HG02981 (cell line): ENCODE results near the gene SUMO3.

ENCODE experiments used
- ATAC-seq: cut with Tn5 transposase; IDR thresholded peaks from one replicate; pipeline ENCODE4 v1.9.1; 2021; ENCODE audit warnings: mild to moderate bottlenecking, moderate library complexity; ENCODE audit not compliant: unreplicated experiment

The SUMO3 gene

DNA sequence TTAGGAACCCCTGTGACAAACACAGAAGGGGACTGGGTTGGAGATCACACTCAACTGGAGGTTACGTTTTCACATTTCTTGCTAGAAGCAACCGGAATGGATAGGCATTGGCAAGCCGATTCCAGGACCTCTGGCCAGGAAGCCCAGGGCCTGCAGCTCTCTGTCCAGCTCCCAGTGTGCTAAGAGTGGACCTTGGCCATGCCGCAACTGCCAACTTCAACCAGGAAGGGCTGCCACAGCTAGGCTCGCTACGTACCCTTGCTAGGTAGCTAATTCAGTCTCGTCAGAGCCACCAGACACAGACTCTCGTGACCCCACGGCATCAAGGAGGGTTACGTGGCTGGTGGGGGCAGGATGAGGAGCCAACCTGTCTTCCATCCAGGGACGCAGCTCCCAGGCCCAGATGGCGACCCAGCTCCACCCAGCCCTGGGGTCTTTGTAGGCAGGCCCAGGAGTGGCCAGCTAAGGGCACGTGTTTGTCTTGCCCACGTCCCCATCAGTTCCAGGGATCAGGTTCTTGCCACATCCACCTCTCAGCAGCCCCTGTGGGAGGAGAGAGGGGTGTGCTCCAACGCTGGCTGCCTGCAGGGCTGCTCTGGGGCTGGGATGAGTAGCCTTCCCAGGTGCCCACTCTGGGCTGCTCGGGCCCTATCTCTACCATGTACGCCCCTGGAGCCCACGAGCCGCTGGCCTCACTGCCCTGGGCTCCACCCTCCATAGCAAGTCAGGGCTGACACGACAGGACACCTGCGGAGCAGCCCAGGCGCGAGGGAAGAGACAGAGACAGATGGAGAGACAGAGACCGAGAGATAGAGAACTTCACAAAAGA is 55.4 kb downstream of the SUMO3 start:
- no peak for ATAC-seq

DNA sequence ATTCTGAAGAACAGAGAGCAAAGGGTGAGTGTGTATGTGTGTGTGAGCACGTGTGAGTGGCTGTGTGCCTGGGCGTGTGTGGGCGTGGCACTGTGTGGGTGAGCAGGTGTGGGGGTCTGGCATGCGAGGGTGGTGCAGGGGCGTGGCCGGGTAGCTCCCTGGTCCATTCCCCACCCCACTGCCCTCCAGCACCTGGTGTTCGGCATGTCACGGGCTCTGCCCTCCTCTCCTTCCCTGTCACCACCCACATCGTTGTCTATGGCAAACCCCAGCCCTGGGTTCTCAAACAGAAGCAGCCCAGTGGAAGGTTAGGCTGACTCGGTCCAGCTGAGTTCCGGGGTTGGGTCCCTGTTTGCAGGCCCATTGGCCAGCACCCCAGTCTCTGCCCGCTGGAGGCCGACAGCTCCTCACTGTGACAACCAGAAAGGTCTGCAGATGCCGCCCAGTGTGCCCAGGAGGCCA is 56.1 kb downstream of the SUMO3 start:
- no peak for ATAC-seq

DNA sequence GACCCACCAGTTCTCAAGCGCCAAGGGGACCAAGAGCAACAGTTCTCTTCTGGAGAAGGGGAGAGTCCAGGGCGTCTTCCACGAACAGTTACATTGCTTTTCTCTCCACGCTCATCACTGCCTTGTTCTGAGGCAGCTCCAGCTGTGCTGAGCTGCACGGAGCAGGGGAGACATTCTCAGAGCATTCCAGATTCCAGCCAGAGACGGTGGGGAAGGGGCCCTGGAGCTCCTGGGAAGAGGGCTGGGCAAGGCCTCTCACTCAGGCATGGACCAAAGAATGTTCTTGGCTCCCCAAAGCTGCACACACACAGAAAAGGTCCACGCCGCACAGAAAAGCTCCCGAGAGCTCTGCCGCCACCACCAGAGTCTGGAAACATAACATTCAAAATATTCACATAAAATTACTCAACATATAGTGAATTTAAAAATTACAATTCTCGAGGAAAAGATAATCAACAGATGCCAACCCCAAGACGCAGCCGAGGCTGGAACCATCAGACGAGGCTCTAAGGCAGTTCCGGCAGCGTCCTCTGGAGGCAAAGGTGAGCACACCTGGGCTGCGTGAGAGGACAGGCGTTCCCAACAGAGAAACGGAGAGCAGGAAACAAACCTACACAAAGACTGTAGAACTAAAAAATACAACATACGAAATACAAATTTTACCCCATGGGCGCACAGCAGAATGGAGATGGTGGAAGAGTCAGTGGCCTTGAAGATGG is 56.7 kb downstream of the SUMO3 start:
- ATAC-seq = no peak

DNA sequence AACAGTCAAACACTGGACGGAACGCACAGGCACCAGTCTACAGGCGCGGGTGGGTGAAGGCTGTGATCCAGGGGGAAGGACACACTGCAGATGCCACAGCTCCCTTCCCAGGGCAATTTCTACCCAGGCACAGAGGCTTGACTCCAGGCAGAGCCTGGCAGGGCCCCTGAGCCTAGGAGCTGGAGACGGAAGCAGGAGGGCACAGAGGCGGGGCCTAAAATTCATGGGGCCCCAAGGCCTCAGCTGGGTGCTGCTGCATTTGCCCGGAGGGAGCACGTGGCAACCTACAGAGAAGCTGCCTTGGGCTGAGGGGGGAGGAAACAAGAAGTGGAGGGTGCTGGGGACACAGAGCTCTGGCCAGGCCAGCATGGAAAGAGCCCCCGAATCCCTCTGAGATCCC is 57.5 kb downstream of the SUMO3 start:
- no peak for ATAC-seq

DNA sequence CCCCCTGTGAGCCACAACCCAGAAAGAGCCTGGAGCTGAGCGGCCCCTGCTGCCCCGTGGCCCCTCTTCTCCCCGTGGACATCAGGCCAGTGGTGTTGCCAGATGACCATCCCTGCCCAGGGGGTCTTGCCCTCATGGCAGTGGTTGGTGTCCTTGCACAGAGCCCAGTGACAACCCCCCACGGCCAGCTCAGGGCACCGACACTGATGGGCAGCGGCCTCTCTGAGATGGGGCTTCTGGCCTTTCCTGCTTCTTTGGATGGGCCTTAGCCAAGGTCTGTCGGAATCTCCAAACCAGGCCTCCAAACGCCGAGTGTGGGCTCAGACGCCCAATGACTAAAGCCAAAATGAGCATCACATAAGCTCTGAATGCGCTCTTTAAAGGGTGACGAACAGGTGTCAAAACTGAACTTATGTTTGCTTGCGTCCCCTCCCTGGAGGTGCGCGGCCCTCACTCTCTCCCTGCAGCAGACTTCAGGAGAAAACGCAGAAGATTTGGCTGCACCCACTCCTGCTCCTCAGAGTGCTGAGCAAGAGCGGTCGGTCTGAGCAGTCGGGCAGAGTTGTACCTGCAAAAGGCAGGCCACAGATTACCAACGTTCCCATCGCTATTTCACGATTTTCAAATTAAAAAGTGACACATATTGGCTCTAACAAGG is 58.1 kb downstream of the SUMO3 start:
- no peak for ATAC-seq

DNA sequence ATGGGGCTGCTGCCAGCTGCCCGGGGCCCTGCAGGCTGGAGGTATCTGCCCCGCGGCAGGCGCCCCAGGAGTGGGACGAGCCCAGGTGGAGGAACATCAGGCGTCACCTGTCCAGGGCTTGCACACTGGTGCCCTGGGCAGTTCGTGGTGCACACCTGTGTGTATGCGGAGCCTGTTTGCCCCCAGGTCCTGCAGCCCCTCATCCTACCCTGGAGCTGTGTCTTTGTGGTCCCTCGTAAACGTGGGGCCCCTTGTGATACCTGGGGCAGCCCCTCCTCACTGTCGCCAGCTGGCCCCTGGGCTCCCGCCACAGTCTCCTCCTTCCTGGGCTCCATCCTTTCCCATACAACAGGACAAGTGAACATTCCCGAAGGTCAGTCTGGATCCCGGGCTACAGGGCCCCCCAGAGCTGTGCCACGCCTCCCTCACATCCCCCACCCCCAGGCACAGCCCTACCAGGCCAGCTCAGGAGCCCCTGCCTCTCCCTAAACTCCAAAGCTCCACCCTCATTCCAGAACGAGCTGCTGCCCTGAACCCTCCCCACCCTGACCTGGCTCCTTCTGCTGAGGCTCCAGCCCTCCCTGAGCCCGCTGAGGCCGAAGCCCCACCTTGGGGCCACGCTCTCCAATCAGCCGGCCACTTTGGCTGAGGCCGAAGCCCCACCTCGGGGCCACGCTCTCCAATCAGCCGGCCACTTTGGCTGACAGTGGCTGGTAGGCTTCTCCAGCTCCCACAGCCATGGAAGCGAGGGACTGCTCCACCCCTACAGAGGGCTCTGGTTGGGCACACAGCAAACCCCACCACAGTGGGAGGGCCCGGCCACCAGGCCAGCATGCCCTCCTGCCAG is 58.9 kb downstream of the SUMO3 start:
- no peak for ATAC-seq

DNA sequence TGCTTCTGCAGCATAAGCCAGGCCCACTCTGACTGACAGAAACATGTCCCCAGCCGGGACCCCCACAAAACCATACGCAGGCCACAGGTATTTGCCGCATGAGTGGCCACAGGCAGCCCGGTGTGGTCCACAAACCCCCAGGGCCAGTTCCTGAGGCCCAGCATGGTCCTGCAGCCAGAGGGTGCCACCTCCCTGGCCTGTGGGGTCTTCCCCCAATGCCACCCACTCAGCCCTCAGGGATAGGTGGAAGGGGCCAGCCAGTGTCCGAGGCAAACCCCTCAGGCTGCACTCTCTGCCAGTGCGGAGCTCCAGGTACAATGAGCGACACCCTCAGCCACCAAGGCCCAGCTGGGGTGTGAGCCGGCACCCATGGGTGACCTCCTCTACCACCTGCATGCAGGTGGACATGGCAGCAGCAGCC is 59.7 kb downstream of the SUMO3 start:
- ATAC-seq = no peak

DNA sequence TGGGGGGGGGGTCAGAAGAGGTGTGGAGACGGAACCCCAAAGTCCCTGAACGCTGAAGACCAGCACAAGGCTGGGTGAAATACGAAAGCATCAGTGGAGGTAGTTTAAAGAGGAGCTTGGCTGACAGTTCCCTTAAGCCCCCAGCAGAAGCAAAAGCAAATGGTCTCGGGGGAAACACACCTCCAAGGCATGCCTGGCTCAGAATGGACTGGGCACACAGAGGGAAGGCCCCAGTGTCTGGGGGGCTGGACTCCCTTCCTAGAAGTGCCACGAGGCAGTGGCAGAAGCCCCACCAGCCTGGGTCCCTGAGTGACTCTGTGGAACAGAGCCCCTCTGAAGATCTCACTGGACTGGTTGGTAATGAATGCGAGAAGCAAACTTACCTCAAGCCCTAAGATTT is 60.1 kb downstream of the SUMO3 start:
- no peak for ATAC-seq

DNA sequence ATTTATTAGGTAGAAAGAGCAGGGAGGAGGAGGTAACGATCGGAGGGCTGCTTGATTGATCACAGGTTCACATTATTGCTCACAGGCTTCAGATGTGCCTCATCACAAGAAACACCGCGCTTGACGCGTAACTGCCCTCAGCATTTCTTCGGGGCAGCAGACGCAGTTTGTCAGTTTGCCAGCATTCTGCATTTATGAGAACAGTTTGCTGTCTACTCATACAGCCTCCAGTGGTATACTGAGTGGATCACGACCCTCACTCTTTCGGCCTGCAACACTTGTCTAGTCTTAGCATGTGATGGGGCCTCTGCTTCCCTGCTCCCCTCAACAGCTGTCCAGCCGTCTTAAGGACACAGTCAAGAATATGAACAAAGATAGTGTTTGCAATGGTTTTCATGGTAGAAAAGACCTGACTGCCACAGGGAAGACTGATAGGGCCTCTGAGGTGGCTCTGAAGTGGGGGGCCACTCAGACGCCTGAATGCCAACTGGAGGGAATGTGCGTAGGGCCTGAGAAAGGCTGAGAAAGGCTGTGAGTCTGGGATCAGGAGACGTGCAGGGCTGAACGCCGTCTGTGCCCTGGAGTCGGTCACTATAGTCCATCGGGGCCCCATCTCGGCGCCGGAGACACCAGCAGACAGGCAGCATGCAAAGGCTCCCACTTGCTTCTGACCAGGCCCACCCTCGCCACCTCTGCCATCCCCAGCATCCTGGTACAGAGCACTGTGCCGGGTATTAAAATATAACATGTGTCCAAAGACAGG is 61.3 kb downstream of the SUMO3 start:
- no peak for ATAC-seq
